ENCODE results near the gene POLK. TPM values are rescaled to one million over a fixed set of nuclear protein-coding genes. Genes with fewer than 3 reads are reported as not detected.

Gene POLK
- total RNA-seq, result 10 to 100 TPM; 11.5 to 16.3 (median 14.1) TPM
- long read RNA-seq, partial matches to known transcripts, result 1 of 1 reads
- long read RNA-seq, other reads (novel, unspliced or antisense), result 0 of 1 reads

DNA sequence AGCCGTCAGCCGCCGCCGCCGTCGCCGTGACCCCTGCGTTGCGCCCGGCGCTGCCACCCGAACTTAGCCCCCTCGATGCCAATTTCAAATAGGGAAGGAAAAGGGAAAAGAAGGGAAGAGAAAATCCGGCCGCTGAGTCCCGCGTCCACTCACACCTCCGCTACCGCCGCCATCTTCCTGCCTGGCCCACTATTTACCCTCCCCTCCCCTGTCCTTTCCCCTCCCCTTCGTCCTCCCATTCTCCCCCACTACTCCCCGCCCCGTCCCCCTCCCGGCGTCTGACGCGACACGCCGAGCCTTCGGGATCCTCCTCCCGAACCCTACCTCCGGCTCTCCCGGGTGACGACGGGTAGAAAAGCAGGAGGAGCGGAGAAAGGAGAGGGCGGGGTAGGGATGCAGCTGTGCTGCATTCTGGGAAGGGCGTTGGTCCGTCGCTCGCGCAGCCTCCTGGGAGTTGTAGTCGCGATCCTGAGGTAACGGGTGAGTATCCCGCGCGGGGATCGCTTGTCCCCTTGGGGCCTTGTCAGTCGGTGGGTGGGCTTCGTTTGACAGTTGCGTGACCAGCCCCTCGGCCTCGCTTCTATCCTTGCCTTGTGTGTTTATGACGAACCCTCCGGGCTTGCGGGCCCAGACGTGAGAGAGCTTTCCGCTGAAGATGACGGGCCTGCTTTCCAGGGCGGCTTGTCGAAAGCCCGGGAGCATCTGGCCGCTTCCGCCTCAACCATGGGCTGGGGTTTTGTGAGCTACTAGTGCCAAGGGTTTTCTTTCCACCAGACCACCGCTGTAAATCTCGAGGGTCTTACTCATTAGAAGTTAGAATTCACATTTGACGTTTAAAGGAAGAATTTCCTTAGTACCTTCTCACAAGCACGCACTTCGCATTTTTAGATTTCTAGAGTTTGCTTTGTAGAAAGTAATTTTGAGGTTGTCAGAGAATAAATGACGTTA lies at the start of gene POLK, which contains the start of gene CERT1:
Gene POLK (plus strand): TSS at position 457 of the 948 bp plus-strand sequence.
Gene CERT1 (minus strand): TSS at position 195 of the 948 bp plus-strand sequence. CDS start 422 bp downstream, outside the sequence.
- Histone ChIP-seq H3K4me3 (peak within 1 kb of the TSS; percentile 72 to 80 (median 77)), H3K9me3 (no peaks in the 10 kb centered on the region), H3K27me3 (no peaks in the 10 kb centered on the region), H3K4me1 (peaks cover 0 to 22% (median 9%) of the 10 kb centered on the region in 4 donors), H3K36me3 (no peaks in the 10 kb centered on the region), H3K27ac (peak within 1 kb of the TSS; percentile 87 to 90 (median 89))
- ATAC-seq (peak; percentile 95 to 99 (median 96)), DNase-seq (peak; percentile 99 to 100 (median 99))
- under 1% methylated on average over 44 of the region's 71 CpGs for WGBS (ENCODE audit: insufficient coverage, low coverage, low lambda C conversion rate, missing lambda C conversion rate)
- intact Hi-C loops (cut with DNase I), result no loop called here
- peak; percentile 85 for TF ChIP-seq POLR2A (IDR thresholded peaks at IDR 0.05)
- TF ChIP-seq, protein P1, sequence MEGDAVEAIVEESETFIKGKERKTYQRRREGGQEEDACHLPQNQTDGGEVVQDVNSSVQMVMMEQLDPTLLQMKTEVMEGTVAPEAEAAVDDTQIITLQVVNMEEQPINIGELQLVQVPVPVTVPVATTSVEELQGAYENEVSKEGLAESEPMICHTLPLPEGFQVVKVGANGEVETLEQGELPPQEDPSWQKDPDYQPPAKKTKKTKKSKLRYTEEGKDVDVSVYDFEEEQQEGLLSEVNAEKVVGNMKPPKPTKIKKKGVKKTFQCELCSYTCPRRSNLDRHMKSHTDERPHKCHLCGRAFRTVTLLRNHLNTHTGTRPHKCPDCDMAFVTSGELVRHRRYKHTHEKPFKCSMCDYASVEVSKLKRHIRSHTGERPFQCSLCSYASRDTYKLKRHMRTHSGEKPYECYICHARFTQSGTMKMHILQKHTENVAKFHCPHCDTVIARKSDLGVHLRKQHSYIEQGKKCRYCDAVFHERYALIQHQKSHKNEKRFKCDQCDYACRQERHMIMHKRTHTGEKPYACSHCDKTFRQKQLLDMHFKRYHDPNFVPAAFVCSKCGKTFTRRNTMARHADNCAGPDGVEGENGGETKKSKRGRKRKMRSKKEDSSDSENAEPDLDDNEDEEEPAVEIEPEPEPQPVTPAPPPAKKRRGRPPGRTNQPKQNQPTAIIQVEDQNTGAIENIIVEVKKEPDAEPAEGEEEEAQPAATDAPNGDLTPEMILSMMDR (IDR thresholded peaks at IDR 0.05), result no peak

- no peaks in the 10 kb centered on the region for H3K9me3 ChIP-seq
- no peak overlapping the region for H3K4me3 ChIP-seq
- DNase-seq, result no peak
- no peaks in the 10 kb centered on the region for H3K36me3 ChIP-seq
- no peak for TF ChIP-seq POLR2A (IDR thresholded peaks at IDR 0.05)
- TF ChIP-seq, protein P1 (IDR thresholded peaks at IDR 0.05), result no peak
- no peaks in the 10 kb centered on the region for H3K27me3 ChIP-seq
- peaks cover 0 to 11% (median 0%) of the 10 kb centered on the region in 4 donors for H3K4me1 ChIP-seq
- WGBS (ENCODE audit: insufficient coverage, low coverage, low lambda C conversion rate, missing lambda C conversion rate), result 86% methylated on average over 2 of the region's 2 CpGs
- no peak overlapping the region for H3K27ac ChIP-seq
- intact Hi-C loops (cut with DNase I), result no loop called here
- ATAC-seq, result no peak
Measured at GRCh38 chr5:75463726-75464125, 48.0 kb upstream of the POLK start.

DNA sequence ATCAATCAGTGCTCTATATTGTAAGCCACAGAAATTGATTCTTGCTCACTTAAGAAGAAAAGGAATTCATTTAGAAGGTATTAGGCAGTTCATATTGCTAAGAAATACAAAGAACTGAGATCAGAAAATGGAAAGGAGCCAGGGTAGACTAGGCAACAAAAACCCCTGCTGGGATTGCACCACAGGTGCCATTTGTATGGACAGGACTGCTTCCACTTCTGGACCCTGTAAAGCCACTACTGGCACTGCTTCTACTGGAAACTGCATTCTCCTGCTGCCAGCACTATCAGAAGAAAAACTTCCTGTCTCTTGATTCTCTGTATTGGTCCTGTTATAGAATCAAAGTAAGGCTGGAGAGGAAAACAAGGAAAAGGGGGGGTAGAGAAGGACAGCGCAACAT lies 46.2 kb upstream of the POLK start:
- no peak for TF ChIP-seq POLR2A (IDR thresholded peaks at IDR 0.05)
- TF ChIP-seq, protein P1 (IDR thresholded peaks at IDR 0.05), result no peak
- Histone ChIP-seq H3K4me3 (no peak overlapping the region), H3K27ac (no peak overlapping the region), H3K36me3 (no peaks in the 10 kb centered on the region), H3K4me1 (peaks cover 0 to 8% (median 0%) of the 10 kb centered on the region in 4 donors), H3K27me3 (no peaks in the 10 kb centered on the region), H3K9me3 (no peaks in the 10 kb centered on the region)
- WGBS (ENCODE audit: insufficient coverage, low coverage, low lambda C conversion rate, missing lambda C conversion rate), result 38% methylated on average over 1 of the region's 1 CpG
- DNase-seq (no peak), ATAC-seq (peak; percentile 53 to 87 (median 64))
- intact Hi-C loops (cut with DNase I), result no loop called here

- no peaks in the 10 kb centered on the region for H3K9me3 ChIP-seq
- intact Hi-C loops (cut with DNase I), result no loop called here
- no peak for ATAC-seq
- DNase-seq, result no peak
- TF ChIP-seq, protein P1 (IDR thresholded peaks at IDR 0.05), result no peak
- TF ChIP-seq POLR2A (IDR thresholded peaks at IDR 0.05), result no peak
- no peaks in the 10 kb centered on the region for H3K27me3 ChIP-seq
- H3K36me3 ChIP-seq, result no peaks in the 10 kb centered on the region
- WGBS (ENCODE audit: insufficient coverage, low coverage, low lambda C conversion rate, missing lambda C conversion rate), result 85% methylated on average over 6 of the region's 6 CpGs
- no peak overlapping the region for H3K27ac ChIP-seq
- H3K4me1 ChIP-seq, result peaks cover 0 to 4% (median 0%) of the 10 kb centered on the region in 4 donors
- H3K4me3 ChIP-seq, result no peak overlapping the region
Measured at GRCh38 chr5:75466006-75466716, 45.5 kb upstream of the POLK start.
